Activated CD4-positive, alpha-beta T cell treated with anti-CD3 and anti-CD28 coated beads, Interleukin-2, amount 50 U/mL, for 48 hours (primary cell): Measurements from ENCODE around the gene TNIP1.

ENCODE experiments used
- DNase-seq, 2 experiments: peaks; one replicate each; pipeline ENCODE4 v3.0.0-alpha.2; 2020

The TNIP1 gene

GRCh38 chr5:151082282-151082902 is 1.6 kb upstream of the TNIP1 start:
- no peak for DNase-seq

DNA sequence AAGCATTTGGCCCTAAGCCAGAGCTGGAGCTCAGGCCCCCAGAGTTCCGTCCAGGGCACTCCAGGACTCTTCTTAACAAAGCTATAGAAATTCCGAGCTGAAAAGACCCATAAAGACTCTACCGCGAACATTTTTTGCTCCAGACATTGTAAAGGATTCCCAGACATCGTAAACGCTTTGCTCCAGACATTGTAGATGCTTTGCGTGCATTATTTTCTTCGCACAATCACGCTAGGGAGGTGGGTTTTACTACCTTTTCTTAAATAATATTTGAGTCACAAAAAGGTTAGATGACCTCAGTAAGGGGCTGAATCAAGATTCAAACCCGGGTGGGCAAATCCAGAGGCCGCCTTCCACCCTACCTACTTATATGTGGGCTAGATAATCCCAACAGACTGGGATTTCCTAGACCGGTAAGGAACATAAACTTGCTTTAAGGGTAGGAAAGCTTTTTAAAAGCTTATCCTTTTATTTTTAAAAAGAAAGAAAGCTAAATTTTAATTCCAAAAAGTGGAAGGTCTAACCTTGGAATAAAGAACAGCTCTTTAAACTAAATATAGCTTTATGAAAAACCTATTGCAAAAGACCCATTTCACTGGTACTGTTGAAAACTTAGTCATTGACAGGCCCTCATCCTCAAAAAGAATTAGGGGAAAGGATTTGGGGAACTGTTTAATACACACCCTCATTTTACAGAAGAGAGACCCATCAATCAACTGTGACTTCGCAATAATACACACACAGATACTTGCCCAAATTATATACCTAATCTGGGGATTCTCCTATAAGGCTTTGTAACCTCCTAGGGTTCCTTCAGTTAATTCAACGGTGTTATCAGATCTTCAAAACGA is 822 bp upstream of the TNIP1 start:
- no peak for DNase-seq

DNA sequence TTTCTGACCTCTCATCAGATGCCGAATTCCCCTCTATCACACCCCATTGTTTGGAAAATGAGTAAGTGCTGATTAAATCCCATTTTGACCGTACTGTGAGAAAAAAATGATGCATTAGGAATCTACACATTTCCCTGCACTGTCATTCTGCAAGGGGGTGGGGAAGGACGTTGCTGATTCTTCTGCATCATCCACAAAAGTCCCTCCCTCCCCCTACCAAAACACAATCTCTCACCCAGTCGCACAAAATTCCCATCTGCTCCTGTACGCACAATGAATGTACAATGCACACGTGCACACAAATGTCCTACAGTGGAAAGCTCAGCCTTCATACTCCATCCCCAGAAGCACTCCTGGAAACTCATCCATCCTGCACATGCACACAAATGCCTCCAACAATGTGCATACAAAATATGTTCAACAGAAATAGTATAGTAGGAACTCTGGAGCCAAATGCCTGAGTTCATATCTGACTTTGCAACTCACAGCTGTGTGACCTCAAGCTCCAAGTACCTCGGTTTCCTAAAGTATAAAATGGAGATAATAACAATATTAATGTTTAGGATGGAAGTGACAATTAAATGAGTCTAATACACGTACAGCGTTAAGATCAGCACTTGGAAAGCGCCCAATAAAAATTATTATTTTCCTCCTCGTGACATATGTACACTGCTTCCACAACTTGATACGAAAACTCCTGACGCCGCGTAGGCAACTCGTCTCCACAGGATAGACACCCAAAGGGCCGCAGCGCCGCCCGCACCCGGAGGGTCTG is 809 bp downstream of the TNIP1 start:
- peak; percentile 65 to 76 for DNase-seq

DNA sequence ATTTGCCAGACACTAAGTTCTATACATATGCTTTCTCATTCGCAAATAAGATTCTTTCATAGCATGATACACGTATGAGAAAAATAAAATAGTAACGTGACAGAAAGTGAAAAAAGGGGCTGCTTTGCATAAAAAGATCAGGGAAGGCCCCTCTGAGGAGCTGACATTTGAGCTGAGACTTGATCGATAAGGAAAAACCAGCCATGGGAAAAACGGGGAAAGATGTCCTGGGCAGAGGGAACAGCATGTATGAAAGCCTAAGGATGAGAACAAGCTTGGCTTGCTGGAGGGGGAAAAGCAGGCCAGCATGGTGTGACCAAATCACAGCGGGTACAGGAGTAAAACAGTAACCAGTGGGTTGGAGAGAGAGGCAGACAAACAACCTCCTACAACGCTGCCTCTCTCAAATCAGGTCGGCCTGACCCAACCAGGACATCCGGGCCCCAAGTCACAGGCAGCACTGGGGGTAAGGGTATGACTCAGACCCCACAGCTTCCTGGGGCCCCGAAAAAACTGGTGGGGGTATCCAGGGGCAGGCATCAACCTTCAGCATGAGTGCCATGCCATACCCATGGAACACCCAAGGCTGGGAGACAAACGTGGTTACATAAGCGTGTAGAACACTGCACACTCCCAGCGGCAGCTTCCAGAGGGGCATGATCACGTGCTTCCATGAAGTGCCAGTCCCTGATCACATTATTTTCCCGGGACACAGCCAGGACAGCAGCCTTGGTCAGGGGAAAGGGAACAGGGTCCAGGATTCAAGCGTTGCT is 2.2 kb downstream of the TNIP1 start:
- peak; percentile 79 to 86 for DNase-seq

DNA sequence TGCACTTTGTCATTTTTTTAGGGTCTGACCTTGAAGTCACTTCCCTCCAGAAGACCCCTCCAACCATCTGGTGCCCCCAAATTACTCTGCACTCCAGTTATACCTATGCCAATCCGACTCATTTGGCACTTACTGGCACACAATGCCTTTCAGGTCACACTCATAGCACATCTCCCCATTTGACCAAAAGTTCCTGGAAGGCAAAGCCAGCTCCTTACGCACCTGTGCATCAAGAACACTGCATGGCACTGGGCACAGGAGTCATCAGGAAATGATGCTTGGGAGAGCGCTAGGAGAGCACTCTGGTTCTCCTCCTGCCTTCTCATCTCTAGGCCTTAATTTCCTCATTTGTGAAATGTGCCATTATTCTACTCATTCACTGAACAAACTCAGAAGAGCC is 2.9 kb downstream of the TNIP1 start:
- no peak for DNase-seq

DNA sequence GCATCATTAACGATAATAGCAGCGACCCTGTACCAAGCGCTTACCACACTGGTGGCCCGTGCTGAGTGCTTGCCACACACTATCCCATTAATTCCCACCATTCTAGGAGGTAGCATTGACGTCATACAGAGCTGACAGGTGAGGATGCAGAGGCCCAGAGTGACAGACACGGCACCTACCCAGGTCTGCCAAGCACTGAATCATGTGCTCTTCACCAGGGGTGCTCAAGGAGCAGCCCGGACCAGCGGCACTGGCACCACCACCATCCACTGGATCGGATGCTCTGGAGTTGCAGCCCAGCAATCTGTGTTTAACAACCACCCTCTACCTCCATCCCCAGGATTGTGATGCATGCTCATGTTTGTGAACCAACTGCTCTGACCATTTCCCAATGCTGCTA is 3.4 kb downstream of the TNIP1 start:
- DNase-seq: no peak

DNA sequence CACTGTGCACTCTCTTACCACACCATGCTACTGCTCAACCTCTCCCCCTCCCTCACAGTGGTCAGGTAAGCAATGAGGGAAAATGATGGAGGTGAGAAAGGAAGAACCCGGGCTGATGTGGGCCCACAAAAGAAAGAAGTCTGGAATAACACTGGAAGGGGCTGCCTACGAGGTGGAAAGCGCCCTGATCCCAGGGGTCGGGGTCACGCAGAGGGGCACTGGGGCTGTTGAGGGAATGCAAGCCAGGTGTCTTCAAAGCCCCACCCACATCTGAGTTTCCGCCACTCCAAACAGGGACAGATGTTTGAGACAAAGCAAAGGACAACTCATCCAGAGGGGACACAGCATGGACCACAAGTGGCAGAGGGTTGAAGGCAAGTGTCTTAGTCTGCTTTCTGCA is 4.2 kb downstream of the TNIP1 start:
- DNase-seq: no peak

- DNase-seq: peak; percentile 30 to 52
Observed at GRCh38 chr5:151075698-151076331, 5.0 kb downstream of the TNIP1 start.

- no peak for DNase-seq
Observed at GRCh38 chr5:151074557-151074956, 6.3 kb downstream of the TNIP1 start.

- no peak for DNase-seq
Observed at GRCh38 chr5:151073280-151073679, 7.6 kb downstream of the TNIP1 start.

DNA sequence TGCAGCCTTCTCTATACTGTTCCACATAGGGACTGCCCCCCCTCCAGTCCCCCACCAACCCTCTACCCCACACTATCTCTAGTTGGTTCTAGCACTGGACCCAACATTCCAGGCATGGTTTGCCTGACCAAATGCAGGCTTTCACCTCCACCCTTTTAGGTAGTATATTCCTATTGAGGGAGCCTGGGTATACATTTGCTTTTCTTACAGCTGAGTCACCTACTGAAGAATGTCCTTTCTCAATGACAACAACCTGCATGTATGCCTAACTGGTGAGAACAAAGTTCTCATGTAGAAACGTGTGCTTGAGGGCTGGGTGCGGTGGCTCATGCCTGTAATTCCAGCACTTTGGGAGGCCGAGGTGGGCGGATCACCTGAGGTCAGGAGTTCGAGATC is 8.2 kb downstream of the TNIP1 start:
- DNase-seq: no peak

DNA sequence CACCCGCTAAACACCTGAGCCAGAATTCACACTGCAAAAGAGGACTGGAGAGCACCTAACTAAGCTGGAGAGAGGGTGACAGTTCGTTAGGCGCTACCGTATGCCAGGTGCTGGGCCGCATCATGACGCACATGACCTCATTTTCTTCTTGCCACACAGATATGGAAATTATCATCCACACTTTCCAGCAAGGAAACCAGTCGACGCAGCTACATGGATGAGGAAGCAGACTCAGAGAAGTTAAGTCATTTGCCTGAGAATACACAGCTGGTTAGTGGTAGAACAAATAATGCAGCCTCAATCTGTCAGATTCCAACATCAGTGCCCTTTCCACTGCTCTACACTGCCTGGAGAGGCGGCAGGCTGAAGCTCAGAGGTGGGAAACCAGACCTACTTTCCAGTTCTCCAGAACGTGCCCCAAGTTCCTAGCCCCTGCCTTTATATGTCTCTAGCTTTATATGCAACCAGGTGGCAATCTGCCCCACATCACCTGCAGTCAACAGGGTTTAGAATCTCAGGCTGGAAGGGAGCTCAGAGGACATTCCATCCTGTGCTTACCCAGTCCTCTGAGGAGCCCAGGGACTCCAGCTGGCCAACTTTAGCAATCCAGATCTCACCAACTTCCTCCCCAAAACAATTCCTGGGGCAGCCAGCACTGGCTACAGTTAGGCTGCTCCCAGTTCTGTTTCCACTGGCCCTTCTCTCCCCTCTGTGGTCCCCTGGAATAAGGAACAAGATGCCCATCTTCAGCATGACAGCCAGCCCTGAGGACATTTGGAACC is 8.8 kb downstream of the TNIP1 start:
- no peak for DNase-seq

GRCh38 chr5:151071021-151071420 is 9.8 kb downstream of the TNIP1 start:
- DNase-seq: no peak

DNA sequence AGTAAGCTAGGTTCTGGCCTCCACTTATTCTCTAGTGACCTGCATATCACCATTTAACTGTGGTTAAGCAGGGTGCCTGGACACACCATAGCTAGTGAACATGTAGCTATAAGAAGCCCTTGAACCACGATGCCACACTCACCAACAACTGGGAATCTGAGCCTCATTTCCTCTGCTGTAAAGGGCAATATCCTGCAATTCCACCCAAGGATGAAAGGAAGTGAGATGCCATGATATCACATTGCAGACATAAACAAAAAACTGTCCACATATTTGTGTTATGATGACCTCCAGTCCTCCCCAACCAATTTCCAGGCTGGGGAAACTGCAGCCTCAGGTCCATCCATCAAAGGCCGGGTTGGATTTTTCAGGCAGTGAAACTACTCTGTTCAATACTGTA is 10.4 kb downstream of the TNIP1 start:
- DNase-seq: no peak

DNA sequence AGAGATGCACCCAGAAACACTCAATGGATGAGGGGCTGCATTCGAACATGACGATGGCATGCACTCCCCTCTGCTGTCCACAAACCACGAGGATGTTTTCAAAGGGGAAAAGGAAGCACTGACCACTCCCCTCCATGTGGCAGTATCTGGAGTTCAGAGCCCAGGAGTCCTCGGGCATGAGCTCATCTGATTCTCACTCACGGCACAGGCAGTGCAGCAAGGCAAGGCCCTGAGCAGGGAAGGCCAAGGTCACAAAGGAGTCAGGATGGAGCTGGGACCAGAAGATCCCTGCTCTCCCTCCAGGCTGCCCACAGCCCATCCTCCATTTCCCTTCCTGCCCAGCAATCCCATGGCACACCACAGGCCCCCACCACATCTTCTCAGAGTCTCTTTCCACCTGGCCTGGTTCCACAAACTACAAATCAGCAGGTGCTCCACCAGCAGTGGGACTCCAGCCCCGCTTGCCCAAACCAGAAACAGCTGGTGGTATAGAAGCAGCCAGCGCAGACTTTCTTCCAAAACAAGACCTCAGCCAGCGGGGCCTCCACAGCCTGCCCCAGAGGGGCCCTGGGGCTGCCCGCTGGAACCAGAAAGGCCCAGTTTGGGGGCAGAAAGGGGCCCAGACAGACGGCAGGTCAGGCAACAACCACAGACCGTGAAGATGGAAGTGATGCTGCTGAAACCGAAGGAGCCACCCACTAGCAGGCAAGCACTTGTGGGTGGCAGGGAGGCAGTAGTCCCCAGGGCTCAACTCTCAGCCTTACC is 12.2 kb downstream of the TNIP1 start:
- peak; percentile 72 to 80 for DNase-seq

DNA sequence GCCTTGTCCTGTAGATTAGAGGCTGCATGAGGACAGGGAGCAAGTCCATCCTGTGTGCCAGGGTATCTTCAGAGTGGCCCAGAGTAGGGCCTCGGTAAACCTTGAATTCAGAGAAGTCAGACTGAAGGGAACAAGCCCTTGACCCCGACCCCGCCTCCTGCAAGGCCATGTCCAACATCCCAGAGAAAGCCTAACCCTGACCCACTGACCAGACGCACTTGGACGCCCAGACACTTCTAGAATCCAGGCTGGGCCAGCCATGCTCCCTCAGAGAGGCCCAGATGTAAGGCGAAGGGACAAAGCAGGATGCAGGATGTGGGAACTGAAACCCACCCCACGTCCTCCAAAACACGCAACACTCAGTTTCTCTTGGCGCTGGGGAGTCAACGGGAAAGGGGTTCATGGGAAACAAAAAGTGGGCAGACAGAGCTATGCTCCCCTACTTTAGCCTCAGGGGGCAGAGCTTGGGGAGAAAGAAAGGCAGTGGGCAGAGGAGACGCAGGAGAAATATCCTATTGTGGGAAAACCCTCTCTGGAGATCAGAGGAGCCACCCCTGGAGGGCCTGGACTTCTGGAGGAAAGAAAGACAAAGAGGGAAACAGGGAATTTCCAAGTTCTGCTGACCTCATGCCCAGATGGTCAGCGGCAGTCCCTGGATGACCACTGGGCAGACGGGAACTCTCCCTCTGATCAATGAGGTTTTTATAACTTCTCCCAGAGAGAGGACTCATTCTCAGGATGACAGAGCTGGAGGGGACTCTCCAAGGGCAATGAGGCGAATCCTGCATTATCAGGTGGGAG is 13.0 kb downstream of the TNIP1 start:
- no peak for DNase-seq

DNA sequence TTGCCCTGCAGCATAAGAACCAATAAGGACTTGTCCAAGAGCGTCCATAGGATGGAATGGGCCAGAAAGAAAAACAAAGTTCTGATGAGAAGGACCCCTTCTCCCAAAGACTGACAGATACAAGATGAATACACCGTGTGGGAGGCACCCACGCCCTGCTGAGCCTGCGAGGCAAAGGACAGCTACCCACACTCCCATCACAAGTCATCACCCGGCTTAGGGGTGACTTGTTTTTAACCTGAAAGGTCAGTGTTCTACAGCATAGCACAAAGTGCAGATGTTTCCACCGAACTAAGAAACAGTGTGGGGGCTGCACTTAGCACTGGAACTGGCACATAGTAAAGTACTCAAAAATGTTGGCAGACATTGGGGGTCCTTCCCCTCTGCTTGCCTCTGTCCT is 13.9 kb downstream of the TNIP1 start:
- no peak for DNase-seq

DNA sequence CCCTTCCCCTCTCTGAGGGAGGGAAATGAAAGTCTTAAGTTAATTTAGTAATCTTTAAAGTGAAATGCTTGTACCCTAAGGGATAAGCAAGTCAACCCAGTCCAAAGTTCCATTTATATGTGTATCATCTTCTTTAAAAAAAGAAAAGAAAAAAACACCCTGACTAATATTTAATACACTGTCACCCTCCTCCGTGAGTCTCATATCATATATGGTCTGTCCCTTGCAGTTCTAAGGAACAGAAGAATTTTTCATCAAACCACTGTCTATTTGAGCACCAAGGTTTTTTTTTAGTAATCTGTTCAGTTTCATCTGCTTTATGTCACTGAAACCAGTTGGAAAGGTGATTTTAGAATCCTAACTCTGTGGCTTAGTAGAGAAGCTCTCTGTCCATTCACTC is 15.2 kb downstream of the TNIP1 start:
- no peak for DNase-seq

GRCh38 chr5:151064916-151065499 is 15.8 kb downstream of the TNIP1 start:
- no peak for DNase-seq
